IMR-90 (cell line): ENCODE results near the gene TRIM24. TPM values are rescaled to one million over a fixed set of nuclear protein-coding genes. Genes with fewer than 3 reads are reported as not detected.

Experiments used
- ATAC-seq: fragments of 200-7000 bp; cut with Tn5 transposase; 2 replicates; pipeline ENCODE4 v1.9.1; 2020; ENCODE audit warnings: low read depth, mild to moderate bottlenecking, moderate library complexity
- BruUV-seq: library from RNA; stranded (reverse); fragments of 400-500 nt; replicated peaks from 2 replicates; lab custom pipeline; 2021; lab: Mats Ljungman, UMichigan
- CTCF ChIA-PET: fragments of 300-600 bp; formaldehyde crosslinking; extraction: SDS; loops from one replicate; lab custom pipeline; 2021; ENCODE audit warnings: antibody characterized with exemption; lab: Yijun Ruan, JAX
- POLR2A ChIA-PET: fragments of 300-600 bp; sonication (Branson Sonifier 250); formaldehyde crosslinking; loops from one replicate; lab custom pipeline; 2022; ENCODE audit warnings: antibody characterized with exemption; ENCODE audit not compliant: unreplicated experiment; lab: Charles Lee
- DNase-seq: peaks from one replicate; pipeline ENCODE4 v3.0.0; 2013
- H2AFZ ChIP-seq: replicated peaks from 2 replicates; pipeline ENCODE3; 2013; ENCODE audit warnings: low read length, mild to moderate bottlenecking; ENCODE audit not compliant: poor library complexity
- H2AK5ac ChIP-seq: 2 replicates; pipeline ENCODE4 v1.6.1; 2013; ENCODE audit warnings: low read depth, low read length, inconsistent platforms
- H2AK9ac ChIP-seq: replicated peaks from 2 replicates; pipeline ENCODE3; 2013; ENCODE audit warnings: mild to moderate bottlenecking, low read depth, low read length, moderate library complexity; ENCODE audit not compliant: poor library complexity
- H2BK120ac ChIP-seq: 2 replicates; pipeline ENCODE4 v1.6.1; 2013; ENCODE audit warnings: low read depth, low read length, inconsistent platforms
- H2BK15ac ChIP-seq: 3 replicates; pipeline ENCODE4 v1.6.1; 2013; ENCODE audit warnings: low read depth, low read length, inconsistent platforms
- H2BK20ac ChIP-seq: 2 replicates; pipeline ENCODE4 v1.6.1; 2013; ENCODE audit warnings: low read depth, mild to moderate bottlenecking, inconsistent platforms, low read length, moderate library complexity
- H2BK5ac ChIP-seq: 2 replicates; pipeline ENCODE4 v1.6.1; 2013; ENCODE audit warnings: mild to moderate bottlenecking, low read depth, low read length, inconsistent platforms; ENCODE audit not compliant: poor library complexity, severe bottlenecking
- H3K14ac ChIP-seq: replicated peaks from 2 replicates; pipeline ENCODE4 v1.6.1; 2013; ENCODE audit warnings: low read depth, low read length, inconsistent platforms
- H3K18ac ChIP-seq: 2 replicates; pipeline ENCODE4 v1.6.1; 2013; ENCODE audit warnings: low read depth, low read length, control low read depth
- H3K23ac ChIP-seq: 2 replicates; pipeline ENCODE4 v1.6.1; 2013; ENCODE audit warnings: low read depth, low read length, inconsistent platforms
- H3K27ac ChIP-seq: 2 replicates; pipeline ENCODE4 v1.5.1; 2013; ENCODE audit warnings: mild to moderate bottlenecking, control low read depth, low read length; ENCODE audit not compliant: insufficient read depth
- H3K27me3 ChIP-seq: 2 replicates; pipeline ENCODE4 v1.6.1; 2013; ENCODE audit warnings: low read length; ENCODE audit not compliant: control insufficient read depth, insufficient read depth
- H3K36me3 ChIP-seq: 2 replicates; pipeline ENCODE4 v1.6.1; 2013; ENCODE audit warnings: low read length, mixed read lengths; ENCODE audit not compliant: control insufficient read depth, insufficient read depth
- H3K4ac ChIP-seq: 2 replicates; pipeline ENCODE4 v1.6.1; 2013; ENCODE audit warnings: low read depth, low read length, inconsistent platforms
- H3K4me1 ChIP-seq: 2 replicates; pipeline ENCODE4 v1.6.1; 2013; ENCODE audit warnings: low read length, mixed read lengths; ENCODE audit not compliant: control insufficient read depth, insufficient read depth
- H3K4me2 ChIP-seq: 2 replicates; pipeline ENCODE4 v1.6.1; 2013; ENCODE audit warnings: low read depth, mild to moderate bottlenecking, control low read depth, low read length, moderate library complexity
- H3K4me3 ChIP-seq: 2 replicates; pipeline ENCODE4 v1.5.1; 2013; ENCODE audit warnings: low read depth, mild to moderate bottlenecking, control low read depth, low read length, moderate library complexity; ENCODE audit not compliant: insufficient read depth
- H3K56ac ChIP-seq: 2 replicates; pipeline ENCODE4 v1.6.1; 2013; ENCODE audit warnings: low read length, inconsistent platforms; ENCODE audit not compliant: insufficient read depth; ENCODE audit errors: extremely low read depth
- H3K79me1 ChIP-seq, 2 experiments: 2 replicates each; pipeline ENCODE4 v1.6.1; 2013; ENCODE audit warnings: low read length in 2 of 2, inconsistent platforms in 1 of 2, low read depth in 1 of 2
- H3K9ac ChIP-seq: 2 replicates; pipeline ENCODE4 v1.6.1; 2013; ENCODE audit warnings: low read depth, low read length, control low read depth
- H3K9me1 ChIP-seq: 2 replicates; pipeline ENCODE4 v1.6.1; 2013; ENCODE audit warnings: low read length, inconsistent platforms; ENCODE audit not compliant: insufficient read depth
- H3K9me3 ChIP-seq: 2 replicates; pipeline ENCODE4 v1.6.1; 2013; ENCODE audit warnings: low read length; ENCODE audit not compliant: control insufficient read depth, insufficient read depth
- H4K20me1 ChIP-seq: 2 replicates; pipeline ENCODE4 v1.6.1; 2013; ENCODE audit warnings: low read length, inconsistent platforms; ENCODE audit not compliant: insufficient read depth
- H4K5ac ChIP-seq: 2 replicates; pipeline ENCODE4 v1.6.1; 2013; ENCODE audit warnings: mild to moderate bottlenecking, low read depth, low read length, control low read depth
- H4K8ac ChIP-seq, 2 experiments: 2 replicates each; pipeline ENCODE4 v1.6.1; 2013; ENCODE audit warnings: low read depth in 2 of 2, low read length in 2 of 2, control low read depth in 1 of 2, inconsistent platforms in 1 of 2
- H4K91ac ChIP-seq: 2 replicates; pipeline ENCODE4 v1.6.1; 2013; ENCODE audit warnings: low read depth, low read length, inconsistent platforms; ENCODE audit not compliant: insufficient read depth
- BHLHE40 ChIP-seq: fragments of 150-350 bp; IDR thresholded peaks from 2 replicates; pipeline ENCODE4 v1.6.1; 2016; ENCODE audit warnings: mild to moderate bottlenecking, low read depth, low read length
- CEBPB ChIP-seq: IDR thresholded peaks from 2 replicates; pipeline ENCODE4 v1.6.1; 2012; ENCODE audit warnings: low read depth, low read length, improper control_type of control experiment
- CHD1 ChIP-seq: IDR thresholded peaks from 2 replicates; pipeline ENCODE4 v1.6.1; 2012; ENCODE audit warnings: low read depth, low read length, improper control_type of control experiment
- CTCF ChIP-seq: conservative IDR thresholded peaks from 2 replicates; pipeline ENCODE4 v1.5.1; 2012; ENCODE audit warnings: mild to moderate bottlenecking, low read depth, low read length, improper control_type of control experiment
- ELK1 ChIP-seq: fragments of 150-350 bp; IDR thresholded peaks from 2 replicates; pipeline ENCODE4 v1.6.1; 2016; ENCODE audit warnings: low read depth, mild to moderate bottlenecking, low read length, moderate library complexity, borderline replicate concordance
- FOS ChIP-seq: fragments of 150-350 bp; IDR thresholded peaks from 2 replicates; pipeline ENCODE4 v1.6.1; 2016; ENCODE audit warnings: low read depth, low read length
- MAFK ChIP-seq: IDR thresholded peaks from 2 replicates; pipeline ENCODE4 v1.6.1; 2012; ENCODE audit warnings: low read depth, low read length, improper control_type of control experiment
- MAZ ChIP-seq: IDR thresholded peaks from 2 replicates; pipeline ENCODE4 v1.6.1; 2012; ENCODE audit warnings: low read depth, mild to moderate bottlenecking, low read length, improper control_type of control experiment, moderate library complexity, borderline replicate concordance
- MXI1 ChIP-seq: IDR thresholded peaks from 2 replicates; pipeline ENCODE4 v1.6.1; 2012; ENCODE audit warnings: low read depth, mild to moderate bottlenecking, low read length, moderate library complexity, borderline replicate concordance
- NFE2L2 ChIP-seq: fragments of 150-350 bp; IDR thresholded peaks from 2 replicates; pipeline ENCODE4 v1.6.1; 2016; ENCODE audit warnings: low read depth, mild to moderate bottlenecking, low read length
- POLR2A ChIP-seq: IDR thresholded peaks from 2 replicates; pipeline ENCODE4 v1.6.1; 2012; ENCODE audit warnings: mild to moderate bottlenecking, low read depth, low read length
- RAD21 ChIP-seq: IDR thresholded peaks from 2 replicates; pipeline ENCODE4 v1.6.1; 2012; ENCODE audit warnings: low read length, improper control_type of control experiment
- RCOR1 ChIP-seq: IDR thresholded peaks from 2 replicates; pipeline ENCODE4 v1.6.1; 2012; ENCODE audit warnings: mild to moderate bottlenecking, low read length, improper control_type of control experiment; ENCODE audit not compliant: insufficient replicate concordance
- RFX5 ChIP-seq: IDR thresholded peaks from 2 replicates; pipeline ENCODE4 v1.8.0; 2012; ENCODE audit warnings: low read depth, mild to moderate bottlenecking, low read length, moderate library complexity
- SMC3 ChIP-seq: fragments of 150-350 bp; IDR thresholded peaks from 2 replicates; pipeline ENCODE4 v1.6.1; 2016; ENCODE audit warnings: low read depth, mild to moderate bottlenecking, antibody characterized with exemption, low read length, moderate library complexity
- USF2 ChIP-seq: fragments of 150-350 bp; IDR thresholded peaks from 2 replicates; pipeline ENCODE4 v1.6.1; 2017; ENCODE audit warnings: mild to moderate bottlenecking, antibody characterized with exemption, low read length, low read depth
- WGBS, 2 experiments: methylation state at CpG; one replicate each; pipeline versions ENCODE4 v1.1.5 to v1.1.7; 2013; ENCODE audit warnings: missing lambda C conversion rate in 2 of 2; ENCODE audit not compliant: insufficient read length in 1 of 2; ENCODE audit errors: extremely low coverage in 2 of 2; 5-methylcytosine and 5-hydroxymethylcytosine counted together
- dilution Hi-C: fragments of 300-500 bp; cut with HindIII; formaldehyde crosslinking; loops from one replicate; pipeline ENCODE4 v1.14.3; 2018; ENCODE audit warnings: low sequenced_read_pairs; ENCODE audit not compliant: unreplicated experiment
- in situ Hi-C: fragments of 300-500 bp; cut with MboI; formaldehyde crosslinking; loops from 3 replicates; pipeline ENCODE4 v1.14.3; 2019; ENCODE audit warnings: low sequenced_read_pairs, inconsistent platforms, mixed read lengths
- intact Hi-C: fragments of 100-400 bp; cut with micrococcal nuclease; formaldehyde crosslinking; loops from 2 replicates; pipeline ENCODE4 v1.10.0; 2022
- polyA plus RNA-seq, 3 experiments: library from polyadenylated mRNA; depleted of rRNA; stranded (reverse); fragments of >200 nt; gene quantifications; 2 replicates each; pipeline ENCODE4 v1.2.3, GENCODE V29; 2012; ENCODE audit warnings: low replicate concordance in 1 of 3
- total RNA-seq: library from RNA; depleted of rRNA; stranded (reverse); fragments of >200 nt; gene quantifications from 2 replicates; pipeline ENCODE4 v1.2.3, GENCODE V29; 2012

Gene TRIM24
- total and polyA plus RNA-seq, 2 of the 4 experiments (the other 2 are of a cell fraction), result 4.1 to 5.7 TPM

DNA sequence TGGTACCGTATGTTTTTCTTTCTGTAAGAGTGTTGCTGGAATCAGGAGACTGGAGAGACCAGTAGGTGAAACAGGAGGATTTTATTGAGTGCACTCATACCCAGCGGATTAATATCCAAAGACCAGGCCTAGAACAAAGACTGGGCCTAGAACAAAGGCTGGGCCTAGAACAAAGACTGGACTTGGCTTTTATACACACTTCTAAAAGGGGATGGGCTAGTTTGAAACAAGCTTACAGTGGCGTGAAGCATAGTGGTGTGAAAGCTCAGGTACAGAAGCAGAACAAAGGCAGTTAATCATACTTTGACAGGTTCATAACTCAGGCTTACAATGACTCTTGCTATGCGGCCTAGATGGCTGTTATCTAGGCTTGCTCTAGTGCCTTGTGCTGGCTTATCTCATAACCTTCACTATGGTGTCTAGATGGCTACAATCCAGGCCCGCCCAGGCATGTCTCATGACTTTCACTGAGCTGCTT is 67.7 kb downstream of the TRIM24 start:
- no peak overlapping the region for H4K8ac ChIP-seq
- H3K36me3 ChIP-seq, result 0 out of 2 replicates have a peak, but pooled peaks cover 5% of the 10 kb centered on the region
- H3K56ac ChIP-seq, result no peak overlapping the region
- no peak overlapping the region for H3K23ac ChIP-seq
- H2BK120ac ChIP-seq, result no peak overlapping the region
- no peaks in the 10 kb centered on the region for H3K9me1 ChIP-seq
- WGBS, 2 experiments, result no CpG with 5 or more reads among the region's 5 CpGs
- TF ChIP-seq FOS, result no peak
- TF ChIP-seq POLR2A, result no peak
- no peak for TF ChIP-seq CHD1
- TF ChIP-seq CTCF, result no peak
- TF ChIP-seq SMC3, result no peak
- no peak for TF ChIP-seq MAFK
- no peak for TF ChIP-seq RAD21
- TF ChIP-seq ELK1, result no peak
- no peak for TF ChIP-seq USF2
- no peak for TF ChIP-seq RFX5
- TF ChIP-seq MAZ, result no peak
- TF ChIP-seq MXI1, result no peak
- TF ChIP-seq RCOR1, result no peak
- TF ChIP-seq BHLHE40, result no peak
- no peak for TF ChIP-seq CEBPB
- no peak for TF ChIP-seq NFE2L2
- H3K79me1 ChIP-seq, result no peaks in the 10 kb centered on the region
- H4K20me1 ChIP-seq, result no peaks in the 10 kb centered on the region
- no peak for ATAC-seq
- H3K27me3 ChIP-seq, result no peaks in the 10 kb centered on the region
- H4K91ac ChIP-seq, result no peak overlapping the region
- no peak overlapping the region for H3K4me2 ChIP-seq
- H2BK20ac ChIP-seq, result no peak overlapping the region
- no peak overlapping the region for H2BK15ac ChIP-seq
- no peaks in the 10 kb centered on the region for H3K4me1 ChIP-seq
- no peak overlapping the region for H3K9ac ChIP-seq
- POLR2A ChIA-PET, result no interaction called here
- H4K5ac ChIP-seq, result no peak overlapping the region
- H2AK9ac ChIP-seq, result no peak overlapping the region
- peaks cover 13% of the 10 kb centered on the region for H3K9me3 ChIP-seq
- H3K4ac ChIP-seq, result no peak overlapping the region
- in situ Hi-C loops, result no loop called here
- H3K27ac ChIP-seq, result no peak overlapping the region
- no peak for DNase-seq
- H2AK5ac ChIP-seq, result no peak overlapping the region
- no peak overlapping the region for H3K4me3 ChIP-seq
- no peak overlapping the region for H2BK5ac ChIP-seq
- intact Hi-C loops, result no loop called here
- no peak overlapping the region for H3K14ac ChIP-seq
- dilution Hi-C loops, result no loop called here
- H3K18ac ChIP-seq, result no peak overlapping the region
- no TSS peak for BruUV-seq
- CTCF ChIA-PET, result no interaction called here
- H2AFZ ChIP-seq, result no peak overlapping the region
